Stimulated activated CD8-positive, alpha-beta memory T cell treated with anti-CD3 and anti-CD28 coated beads, Interleukin-15, amount 100 ng/mL, for 4 hours (primary cell): ENCODE results near the gene RIT2.

Source experiments
- DNase-seq, 2 donors: peaks; one replicate each; pipeline ENCODE4 v3.0.0-alpha.2; 2020; ENCODE audit warnings: low read depth in 2 of 2

Gene RIT2

DNA sequence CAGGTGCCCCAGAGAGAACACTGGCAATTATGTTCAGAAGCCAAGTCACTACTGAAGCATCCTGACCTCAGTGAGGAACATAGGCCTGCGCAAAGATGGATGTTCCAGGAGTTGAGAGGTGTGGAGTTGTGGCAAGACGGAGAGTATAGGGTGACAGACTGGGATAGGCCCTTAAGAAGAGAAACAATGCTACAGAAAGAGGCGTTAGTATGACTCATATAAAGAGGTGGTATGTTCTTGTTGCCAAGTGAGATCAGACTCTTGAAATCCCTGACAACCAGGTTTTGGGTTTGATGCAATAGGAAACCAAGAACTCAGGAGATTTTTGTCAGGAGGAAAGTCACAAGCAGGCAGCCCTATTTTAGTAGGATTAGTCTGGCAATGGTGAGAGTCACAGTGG lies 185.6 kb downstream of the RIT2 start:
- no peak for DNase-seq

DNA sequence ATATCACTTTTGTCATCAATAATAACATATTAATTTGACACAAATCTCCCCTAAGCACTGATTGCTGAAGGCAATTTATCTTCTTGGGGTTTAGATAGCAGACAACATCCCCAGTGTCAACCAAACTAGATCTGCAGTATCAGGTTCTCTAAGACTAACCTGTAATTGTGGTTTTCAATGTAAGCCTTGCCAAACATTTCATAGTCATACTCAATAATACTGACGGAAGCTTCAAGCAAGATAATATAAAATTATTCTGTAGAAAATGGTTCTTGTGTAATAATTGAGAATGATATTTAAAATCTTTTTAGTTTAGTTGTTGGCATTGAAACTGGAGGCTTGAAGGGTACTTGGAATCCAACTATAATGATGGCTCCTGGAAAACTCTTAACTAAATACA lies 186.3 kb downstream of the RIT2 start:
- no peak for DNase-seq

- DNase-seq = no peak
Measured at GRCh38 chr18:42925036-42925435, 190.4 kb downstream of the RIT2 start.

GRCh38 chr18:42922363-42922762 lies 193.1 kb downstream of the RIT2 start:
- DNase-seq = no peak

- no peak for DNase-seq
Measured at GRCh38 chr18:42921226-42921737, 194.2 kb downstream of the RIT2 start.

DNA sequence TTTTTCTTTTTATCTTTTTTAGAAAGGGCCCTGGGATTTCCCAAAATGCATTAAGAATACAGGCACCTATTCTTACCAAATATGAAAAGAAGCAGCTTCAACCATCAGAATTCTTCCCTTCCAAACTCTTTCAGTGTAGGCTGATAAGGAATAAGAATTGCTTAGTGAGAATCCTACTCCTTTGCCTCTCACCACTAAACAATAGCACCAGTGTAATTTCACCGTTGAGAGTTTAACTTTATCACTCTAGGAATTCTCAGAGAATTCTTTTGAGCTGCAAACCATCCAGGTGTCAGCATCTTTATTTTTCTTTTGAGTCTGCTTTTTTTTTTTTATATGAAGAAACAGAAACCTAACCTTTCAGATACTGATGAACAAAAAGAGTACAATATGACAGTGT lies 194.9 kb downstream of the RIT2 start:
- no peak for DNase-seq

DNA sequence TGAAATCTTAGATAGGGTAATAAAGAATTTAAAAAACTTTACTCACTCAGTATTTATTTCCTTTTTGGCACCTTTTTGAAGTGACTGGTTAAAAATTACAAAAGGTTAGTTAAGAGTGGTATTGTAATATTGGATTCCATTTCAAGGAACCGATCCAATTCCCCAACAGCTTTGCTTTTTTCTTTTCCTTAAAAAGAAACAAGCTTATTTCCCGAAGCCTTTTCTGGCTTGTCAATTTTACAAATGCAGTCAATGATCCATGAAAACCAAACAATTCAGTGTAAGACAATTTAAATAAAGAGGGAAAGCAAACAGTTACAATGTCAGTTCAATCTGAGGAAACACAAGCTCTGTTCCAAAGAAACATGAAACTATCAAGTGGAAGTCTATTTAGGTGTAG lies 200.2 kb downstream of the RIT2 start:
- DNase-seq = no peak

GRCh38 chr18:42914476-42914875 lies 201.0 kb downstream of the RIT2 start:
- no peak for DNase-seq

GRCh38 chr18:42909095-42909494 lies 206.4 kb downstream of the RIT2 start:
- no peak for DNase-seq

- no peak for DNase-seq
Measured at GRCh38 chr18:42906761-42907160, 208.7 kb downstream of the RIT2 start.

DNA sequence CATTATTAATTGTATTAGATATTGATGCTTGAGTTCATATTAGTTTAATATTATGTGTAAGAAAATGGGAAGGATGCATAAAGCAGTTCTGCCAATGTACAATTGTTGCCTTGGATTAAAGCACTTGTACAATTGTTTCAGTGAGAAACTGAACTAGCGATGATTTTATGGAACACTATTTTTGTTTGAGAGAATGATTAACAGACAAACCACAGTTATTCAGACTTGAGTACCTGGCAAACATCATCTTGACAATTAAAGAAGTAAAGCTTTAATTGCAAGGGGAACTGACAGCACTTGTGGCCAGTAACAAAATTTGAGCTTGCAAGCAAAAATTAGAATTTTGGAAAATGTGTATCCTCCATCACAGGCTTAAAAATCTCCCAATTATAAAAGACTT lies 214.3 kb downstream of the RIT2 start:
- DNase-seq = no peak

- DNase-seq = no peak
Measured at GRCh38 chr18:42893977-42894376, 221.5 kb downstream of the RIT2 start.

- DNase-seq = no peak
Measured at GRCh38 chr18:42892181-42892580, 223.3 kb downstream of the RIT2 start.

DNA sequence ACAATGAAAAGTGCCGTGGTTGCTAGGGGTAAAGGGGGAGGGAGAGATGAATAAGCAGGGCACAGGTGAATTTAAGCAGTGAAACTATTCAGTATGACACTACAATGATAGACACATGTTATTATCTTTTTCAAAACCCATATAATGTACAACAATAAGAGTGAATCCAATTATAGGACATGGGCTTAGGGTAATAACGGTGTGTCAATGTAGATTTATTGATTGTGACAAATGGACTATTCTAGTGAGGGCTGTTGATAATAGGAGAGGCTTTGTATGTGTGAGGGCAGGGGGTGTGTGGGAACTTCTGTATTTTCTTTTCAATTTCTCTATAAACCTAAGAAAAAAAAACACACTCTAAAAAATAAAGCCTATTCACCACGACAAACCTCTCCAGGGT lies 223.8 kb downstream of the RIT2 start:
- no peak for DNase-seq

DNA sequence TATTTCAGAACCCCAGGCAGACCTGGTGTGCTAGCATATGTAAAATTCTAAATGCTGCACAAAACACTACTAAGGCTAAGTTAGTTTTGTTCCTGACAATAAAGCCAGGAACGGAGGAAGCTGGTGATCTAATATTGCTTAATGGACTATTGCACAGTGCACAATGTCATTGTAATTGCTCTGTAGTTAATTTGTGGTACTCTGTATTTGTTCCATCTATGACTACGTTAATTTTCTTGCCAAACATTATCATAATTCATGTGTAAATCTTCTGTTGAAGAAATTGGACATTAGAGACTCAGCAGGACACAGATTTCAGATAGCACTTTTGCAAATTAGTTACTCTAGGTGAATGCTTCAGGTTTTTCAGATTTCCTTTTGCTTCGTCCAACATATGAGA lies 232.3 kb downstream of the RIT2 start:
- DNase-seq = no peak

- DNase-seq = no peak
Measured at GRCh38 chr18:42882122-42882521, 233.4 kb downstream of the RIT2 start.

GRCh38 chr18:42872838-42873237 lies 242.6 kb downstream of the RIT2 start:
- DNase-seq = no peak

- no peak for DNase-seq
Measured at GRCh38 chr18:42864876-42865275, 250.6 kb downstream of the RIT2 start.

DNA sequence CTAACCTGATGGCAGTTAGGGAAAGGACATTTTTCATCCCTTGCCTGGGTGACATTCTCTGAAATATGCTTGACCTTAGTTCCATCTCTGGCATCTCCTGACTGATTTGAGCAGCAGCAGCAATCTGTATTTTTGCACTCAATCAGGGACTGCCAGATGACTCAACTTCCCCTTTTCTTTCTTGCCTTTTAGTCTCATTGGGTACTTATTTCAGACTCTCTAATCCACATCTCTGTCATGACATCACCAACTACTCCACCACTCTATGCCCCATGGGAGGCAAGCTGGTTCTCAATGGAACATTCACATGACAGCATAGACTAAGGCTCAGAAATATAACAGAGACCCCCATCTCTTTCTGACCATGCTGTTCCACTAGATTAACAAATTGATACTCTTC lies 254.2 kb downstream of the RIT2 start:
- DNase-seq = no peak

DNA sequence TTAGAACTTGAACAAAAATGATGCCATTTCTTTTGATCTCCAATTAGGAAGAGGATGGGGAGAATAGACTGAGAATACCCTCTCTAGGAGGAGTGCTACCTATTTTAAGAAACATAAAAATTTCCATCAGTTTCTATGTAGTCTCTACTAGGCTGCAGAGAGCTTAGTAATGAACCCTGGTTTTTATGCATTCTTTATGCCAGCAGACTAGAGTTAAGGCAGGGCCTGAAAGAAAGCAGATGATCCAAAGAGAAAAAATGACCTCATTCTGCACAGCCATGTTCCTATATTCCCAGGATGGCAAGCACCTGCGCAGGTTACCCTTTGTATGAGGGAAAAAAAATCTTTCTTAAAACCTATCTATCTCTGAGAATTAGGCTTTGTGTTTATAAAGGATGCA lies 254.9 kb downstream of the RIT2 start:
- DNase-seq = no peak

DNA sequence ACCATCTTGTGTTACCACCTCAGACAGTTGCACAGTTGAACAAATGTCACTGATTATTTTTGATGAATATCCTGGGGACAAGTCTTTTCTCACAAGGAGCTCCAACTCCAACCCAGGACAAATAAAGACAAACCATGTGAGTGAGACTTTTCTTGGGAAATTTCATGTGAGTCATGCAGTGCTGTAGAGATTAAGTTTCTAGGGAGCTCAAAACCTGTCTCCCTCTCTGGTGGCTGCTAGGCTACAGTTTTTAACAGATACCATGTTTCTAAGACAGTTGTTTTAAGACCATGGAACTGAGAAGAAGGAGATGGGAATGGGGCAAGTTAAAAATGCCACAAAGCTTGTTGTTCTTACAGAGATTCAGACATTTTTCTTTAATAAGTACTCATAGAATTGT lies 255.5 kb downstream of the RIT2 start:
- no peak for DNase-seq

DNA sequence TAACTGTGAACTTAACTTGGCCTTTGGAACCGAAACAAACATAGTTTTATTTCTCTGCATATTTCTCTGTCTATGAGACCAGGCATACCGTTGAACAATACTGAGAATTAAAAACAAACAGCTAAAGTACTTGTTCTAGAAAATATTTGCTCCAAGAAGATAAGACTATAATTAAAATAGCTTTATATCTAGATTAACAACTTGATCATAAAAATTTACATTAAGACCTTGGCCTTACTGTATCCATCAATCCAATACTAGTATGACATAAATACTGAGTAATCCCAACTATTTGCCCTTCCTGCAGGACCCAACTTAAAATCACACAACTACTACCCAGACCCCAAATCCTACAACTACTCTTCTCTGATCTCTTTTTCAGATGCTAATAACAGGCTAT lies 260.9 kb downstream of the RIT2 start:
- DNase-seq = no peak

DNA sequence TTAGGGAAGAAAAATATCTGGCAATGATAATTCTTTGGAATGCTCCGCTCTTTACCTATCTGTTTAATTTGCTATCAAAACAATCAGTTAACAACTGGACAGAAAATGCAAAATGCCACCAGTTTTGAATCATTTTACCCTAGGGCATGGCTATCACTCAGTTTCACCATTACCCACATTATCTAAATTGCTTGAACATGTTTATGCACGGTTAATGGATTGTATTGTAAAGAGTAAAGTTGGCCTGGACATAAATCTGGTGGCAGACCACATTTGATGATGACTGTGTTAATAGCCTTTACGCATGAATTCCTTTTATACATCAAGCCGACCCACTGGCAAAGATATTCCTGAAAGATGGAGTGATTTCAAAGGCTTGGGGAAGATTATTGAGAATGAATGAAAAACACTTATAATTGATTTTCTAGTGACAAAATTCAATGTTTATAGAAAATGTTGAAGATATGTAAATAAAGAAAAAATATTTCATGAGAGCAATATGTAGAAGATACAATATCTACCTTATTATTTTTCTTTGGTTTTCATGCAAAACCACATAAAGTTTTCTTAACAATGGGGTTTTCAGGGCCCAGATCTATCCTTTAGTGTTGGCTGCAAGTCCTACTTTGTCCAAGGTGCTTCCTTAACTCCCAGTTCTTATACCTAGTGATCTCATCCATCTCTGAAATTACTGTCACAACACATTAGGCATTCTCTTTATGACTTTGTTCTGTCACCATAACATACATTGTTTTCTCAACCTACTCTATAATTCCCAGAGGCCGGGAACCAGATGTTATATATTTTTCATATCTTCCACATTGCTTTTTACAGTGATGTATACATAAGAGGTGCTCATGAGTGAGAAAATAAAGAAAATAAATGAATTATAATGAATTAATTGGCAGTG lies 265.1 kb downstream of the RIT2 start:
- no peak for DNase-seq

- no peak for DNase-seq
Measured at GRCh38 chr18:42839408-42839807, 276.1 kb downstream of the RIT2 start.
